H1 (cell line): ENCODE data around the gene IP6K3. TPM values are rescaled to one million over a fixed set of nuclear protein-coding genes. Genes with fewer than 3 reads are reported as not detected.

Source experiments
- CTCF ChIA-PET: fragments of 300-600 bp; sonication (Branson Sonifier 250); formaldehyde crosslinking; loops from one replicate; lab custom pipeline; 2021; ENCODE audit not compliant: partially characterized antibody; lab: Charles Lee
- POLR2A ChIA-PET: fragments of 300-600 bp; sonication (Branson Sonifier 250); formaldehyde crosslinking; loops from one replicate; lab custom pipeline; 2021; ENCODE audit warnings: inconsistent platforms; ENCODE audit not compliant: partially characterized antibody; lab: Charles Lee
- DNase-seq, 2 experiments: peaks; one replicate each; pipeline versions ENCODE4 v3.0.0 to v3.0.0-alpha.2; 2010 to 2022; ENCODE audit warnings: low spot score in 2 of 2, low read depth in 1 of 2, mixed read lengths in 1 of 2
- FAIRE-seq: peaks from 2 replicates; lab custom pipeline; 2011; peaks lifted over from hg19 to GRCh38; lab: Jason Lieb, UNC
- H2AFZ ChIP-seq: 2 replicates; pipeline ENCODE4 v1.8.1; 2012; ENCODE audit warnings: low read length, inconsistent platforms
- H2AK5ac ChIP-seq: 2 replicates; pipeline ENCODE4 v1.6.1; 2013; ENCODE audit warnings: low read depth, low read length
- H2BK120ac ChIP-seq: replicated peaks from 2 replicates; pipeline ENCODE3; 2013; ENCODE audit warnings: low read depth, low read length, inconsistent platforms
- H2BK12ac ChIP-seq: 2 replicates; pipeline ENCODE4 v1.6.1; 2013; ENCODE audit warnings: low read depth, low read length
- H2BK15ac ChIP-seq: 2 replicates; pipeline ENCODE4 v1.6.1; 2013; ENCODE audit warnings: low read length
- H2BK20ac ChIP-seq: 2 replicates; pipeline ENCODE4 v1.6.1; 2013; ENCODE audit warnings: low read length
- H2BK5ac ChIP-seq: 2 replicates; pipeline ENCODE4 v1.6.1; 2013; ENCODE audit warnings: low read depth, low read length
- H3K14ac ChIP-seq: 2 replicates; pipeline ENCODE4 v1.6.1; 2013; ENCODE audit warnings: inconsistent platforms; ENCODE audit not compliant: insufficient read length
- H3K18ac ChIP-seq: 2 replicates; pipeline ENCODE4 v1.6.1; 2013; ENCODE audit warnings: low read length; ENCODE audit errors: extremely low read depth
- H3K23ac ChIP-seq: 2 replicates; pipeline ENCODE4 v1.6.1; 2013; ENCODE audit warnings: inconsistent platforms; ENCODE audit not compliant: insufficient read length
- H3K23me2 ChIP-seq: 2 replicates; pipeline ENCODE4 v1.6.1; 2013; ENCODE audit warnings: low read depth, low read length
- H3K27ac ChIP-seq: 2 replicates; pipeline ENCODE4 v1.6.1; 2011; ENCODE audit warnings: low read depth, low read length, inconsistent platforms
- H3K27me3 ChIP-seq, 4 experiments: replicated peaks in 1 of 4; 1 replicate in 1 of 4; 2 replicates in 3 of 4; pipeline versions ENCODE4 v1.6.1 to v1.8.1; 2011 to 2013; ENCODE audit warnings: low read length in 3 of 4, mild to moderate bottlenecking in 3 of 4, inconsistent platforms in 2 of 4, mixed read lengths in 2 of 4, moderate library complexity in 1 of 4; ENCODE audit not compliant: control insufficient read depth in 3 of 4, insufficient read depth in 3 of 4; ENCODE audit errors: extremely low read depth in 1 of 4
- H3K36me3 ChIP-seq, 4 experiments: 2 replicates each; pipeline versions ENCODE4 v1.6.1 to v1.8.1; 2011 to 2013; ENCODE audit warnings: mild to moderate bottlenecking in 4 of 4, low read length in 3 of 4, moderate library complexity in 2 of 4, control low read depth in 1 of 4, inconsistent platforms in 1 of 4; ENCODE audit not compliant: insufficient read depth in 4 of 4, control insufficient read depth in 2 of 4
- H3K4ac ChIP-seq: replicated peaks from 2 replicates; pipeline ENCODE3; 2013; ENCODE audit warnings: low read length, low read depth, mixed read lengths, inconsistent platforms; ENCODE audit not compliant: insufficient read length
- H3K4me1 ChIP-seq, 4 experiments: replicated peaks in 1 of 4; 1 replicate in 1 of 4; 2 replicates in 3 of 4; pipeline versions ENCODE4 v1.6.1 to v1.8.1; 2011 to 2013; ENCODE audit warnings: low read length in 3 of 4, inconsistent platforms in 2 of 4, mixed read lengths in 1 of 4; ENCODE audit not compliant: insufficient read depth in 4 of 4, control insufficient read depth in 3 of 4
- H3K4me2 ChIP-seq, 2 experiments: 2 replicates each; pipeline versions ENCODE4 v1.6.1 to v1.8.1; 2011 to 2013; ENCODE audit warnings: low read depth in 2 of 2, low read length in 2 of 2, control low read depth in 1 of 2, inconsistent platforms in 1 of 2, mild to moderate bottlenecking in 1 of 2; ENCODE audit not compliant: insufficient read depth in 1 of 2
- H3K4me3 ChIP-seq, 4 experiments: fragments of 200-600, 300-600 bp in 1 of 4; sonication (generic), shearing (Covaris generic), sonication (Bioruptor Twin) in 1 of 4; 2 replicates each; pipeline versions ENCODE4 v1.5.1 to v1.8.1; 2011 to 2016; ENCODE audit warnings: low read length in 4 of 4, low read depth in 3 of 4, control low read depth in 2 of 4, inconsistent platforms in 2 of 4, mild to moderate bottlenecking in 2 of 4, mixed read lengths in 1 of 4, moderate library complexity in 1 of 4; ENCODE audit not compliant: insufficient read depth in 2 of 4; ENCODE audit errors: extremely low read depth in 1 of 4
- H3K56ac ChIP-seq: replicated peaks from 2 replicates; pipeline ENCODE3; 2013; ENCODE audit warnings: low read depth, mild to moderate bottlenecking, mixed read lengths, low read length, inconsistent platforms; ENCODE audit not compliant: insufficient read length
- H3K79me1 ChIP-seq: 2 replicates; pipeline ENCODE4 v1.6.1; 2013; ENCODE audit warnings: low read depth, low read length, control low read depth
- H3K79me2 ChIP-seq, 2 experiments: 2 replicates each; pipeline versions ENCODE4 v1.6.1 to v1.8.1; 2012 to 2013; ENCODE audit warnings: low read length in 2 of 2, mild to moderate bottlenecking in 2 of 2, inconsistent platforms in 1 of 2; ENCODE audit not compliant: insufficient read depth in 2 of 2, control insufficient read depth in 1 of 2
- H3K9ac ChIP-seq, 4 experiments: replicated peaks in 1 of 4; 1 replicate in 1 of 4; 2 replicates in 3 of 4; pipeline versions ENCODE4 v1.6.1 to v1.8.1; 2011 to 2013; ENCODE audit warnings: low read depth in 3 of 4, low read length in 3 of 4, control low read depth in 2 of 4, mild to moderate bottlenecking in 2 of 4, moderate library complexity in 2 of 4, inconsistent platforms in 1 of 4; ENCODE audit errors: extremely low read depth in 1 of 4
- H3K9me3 ChIP-seq, 2 experiments: 2 replicates each; pipeline versions ENCODE4 v1.6.1 to v1.8.1; 2012 to 2013; ENCODE audit warnings: mild to moderate bottlenecking in 2 of 2, moderate library complexity in 2 of 2, control low read depth in 1 of 2, inconsistent platforms in 1 of 2, low read depth in 1 of 2, low read length in 1 of 2, mixed read lengths in 1 of 2; ENCODE audit not compliant: insufficient read depth in 2 of 2
- H4K20me1 ChIP-seq, 2 experiments: replicated peaks in 1 of 2; 2 replicates each; pipeline versions ENCODE3 to v1.8.1; 2011 to 2013; ENCODE audit warnings: inconsistent platforms in 2 of 2, low read length in 2 of 2, mild to moderate bottlenecking in 1 of 2; ENCODE audit not compliant: insufficient read depth in 2 of 2, control insufficient read depth in 1 of 2
- H4K5ac ChIP-seq: 2 replicates; pipeline ENCODE4 v1.6.1; 2013; ENCODE audit warnings: low read length, low read depth, mixed read lengths, inconsistent platforms; ENCODE audit not compliant: insufficient read length
- H4K8ac ChIP-seq: 2 replicates; pipeline ENCODE4 v1.8.0; 2013; ENCODE audit warnings: mild to moderate bottlenecking, moderate library complexity, low read length, inconsistent platforms; ENCODE audit not compliant: insufficient read depth; ENCODE audit errors: extremely low read depth
- H4K91ac ChIP-seq: replicated peaks from 2 replicates; pipeline ENCODE3; 2013; ENCODE audit warnings: low read length, mixed read lengths, inconsistent platforms; ENCODE audit not compliant: insufficient read length
- CEBPB ChIP-seq: IDR thresholded peaks from 2 replicates; pipeline ENCODE4 v1.6.1; 2012; ENCODE audit warnings: low read depth, low read length
- CTCF ChIP-seq, 3 experiments: IDR thresholded peaks; 1 replicate in 2 of 3; 2 replicates in 1 of 3; pipeline versions ENCODE4 v1.5.1 to v1.6.1; 2011; ENCODE audit warnings: low read length in 3 of 3, mild to moderate bottlenecking in 3 of 3, inconsistent platforms in 2 of 3, low read depth in 1 of 3, moderate library complexity in 1 of 3; ENCODE audit not compliant: insufficient read depth in 1 of 3; ENCODE audit errors: control extremely low read depth in 1 of 3
- GTF2F1 ChIP-seq: IDR thresholded peaks from 2 replicates; pipeline ENCODE4 v1.6.1; 2012; ENCODE audit warnings: low read depth, low read length, improper control_type of control experiment, borderline replicate concordance
- MAX ChIP-seq: IDR thresholded peaks from 2 replicates; pipeline ENCODE4 v1.6.1; 2012; ENCODE audit warnings: inconsistent platforms
- NANOG ChIP-seq: IDR thresholded peaks from 2 replicates; pipeline ENCODE4 v1.6.1; 2011; ENCODE audit warnings: low read length, low read depth, mild to moderate bottlenecking, inconsistent platforms; ENCODE audit not compliant: insufficient read depth, poor library complexity, severe bottlenecking
- POLR2A ChIP-seq, 2 experiments: IDR thresholded peaks; 1 replicate in 1 of 2; 2 replicates in 1 of 2; pipeline ENCODE4 v1.6.1; 2011; ENCODE audit warnings: low read depth in 2 of 2, low read length in 2 of 2, mild to moderate bottlenecking in 2 of 2; ENCODE audit errors: control extremely low read depth in 1 of 2
- SIN3A ChIP-seq, 2 experiments: IDR thresholded peaks in 1 of 2; conservative IDR thresholded peaks in 1 of 2; 2 replicates each; pipeline ENCODE4 v1.6.1; 2011 to 2012; ENCODE audit warnings: low read length in 2 of 2, improper control_type of control experiment in 1 of 2, low read depth in 1 of 2, mild to moderate bottlenecking in 1 of 2
- SRF ChIP-seq: IDR thresholded peaks from 2 replicates; pipeline ENCODE4 v1.6.1; 2011; ENCODE audit warnings: mild to moderate bottlenecking, low read depth, low read length, moderate library complexity
- SUZ12 ChIP-seq: fragments of 200-600 bp; sonication (generic); IDR thresholded peaks from 2 replicates; pipeline ENCODE4 v1.6.1; 2012; ENCODE audit warnings: mild to moderate bottlenecking, inconsistent platforms, low read length, moderate library complexity, mixed read lengths
- WGBS, 2 experiments: shearing (Covaris generic) in 1 of 2; methylation state at CpG; one replicate each; pipeline versions ENCODE4 v1.1.6 to v1.1.7; 2013 to 2015; ENCODE audit warnings: low lambda C conversion rate in 2 of 2, mixed read lengths in 2 of 2, inconsistent platforms in 1 of 2, low coverage in 1 of 2, missing lambda C conversion rate in 1 of 2; ENCODE audit not compliant: insufficient replicate concordance in 2 of 2, insufficient coverage in 1 of 2, insufficient read length in 1 of 2; ENCODE audit errors: extremely low coverage in 1 of 2, missing lambda C conversion rate in 1 of 2; 5-methylcytosine and 5-hydroxymethylcytosine counted together
- polyA plus RNA-seq, 7 experiments: library from polyadenylated mRNA; depleted of rRNA in 3 of 7; stranded (reverse) in 5 of 7; unstranded in 2 of 7; fragments of >200 nt in 5 of 7; fragments of 200-250 nt in 2 of 7; gene quantifications; 1 replicate in 5 of 7; 2 replicates in 1 of 7; 4 replicates in 1 of 7; pipeline versions ENCODE4 v1.2.1 to v1.2.3, GENCODE V29; 2011 to 2013; ENCODE audit warnings: missing spikeins in 2 of 7, mixed read lengths in 2 of 7
- total RNA-seq: library from RNA; stranded (reverse); fragmentation: NEBNext Ultra II Directional; extraction: Animal tissue kit (Norgen Biotek cat#: 25700); gene quantifications from 2 replicates; pipeline ENCODE4 v1.2.1, GENCODE V29; 2021

Gene IP6K3
- total and polyA plus RNA-seq, 2 of the 8 experiments (the other 6 are each of a cell fraction or from before 2014, with no cell fraction given): 0.22 to 0.73 TPM

- Histone ChIP-seq H2BK15ac (no peak overlapping the region), H2AFZ (no peak overlapping the region), H3K18ac (no peak overlapping the region), H3K14ac (no peak overlapping the region), H3K4ac (no peak overlapping the region), H3K4me1 (peaks cover 0 to 5% (median 0%) of the 10 kb centered on the region in 4 experiments; a peak in 2 of 7 replicates), H3K23me2 (no peaks in the 10 kb centered on the region), H3K9me3 (no peaks in the 10 kb centered on the region), H4K20me1 (peaks cover 14 to 15% of the 10 kb centered on the region in 2 experiments), H2BK12ac (no peak overlapping the region), H2BK20ac (no peak overlapping the region), H3K27me3 (no peaks in the 10 kb centered on the region), H3K56ac (no peak overlapping the region), H3K9ac (no peak overlapping the region), H3K36me3 (peaks cover 19 to 50% (median 25%) of the 10 kb centered on the region in 4 experiments), H4K5ac (no peak overlapping the region), H2BK120ac (no peak overlapping the region), H4K8ac (no peak overlapping the region), H2BK5ac (no peak overlapping the region), H3K79me2 (no peaks in the 10 kb centered on the region), H2AK5ac (no peak overlapping the region), H3K23ac (no peak overlapping the region), H3K79me1 (peaks cover 5% of the 10 kb centered on the region), H3K4me3 (no peak overlapping the region), H3K27ac (no peak overlapping the region), H3K4me2 (no peak overlapping the region), H4K91ac (no peak overlapping the region)
- DNase-seq (peak; percentile 63 to 84), FAIRE-seq (peak; percentile 55)
- ChIA-PET POLR2A (interaction anchor here (0.7 to 3.6 kb wide), 6 partner anchors 8 to 125 kb away, joined by 3 to 31 read pairs (median 4); partner anchors contain the start of gene UQCC2), CTCF (interaction anchor here (0.6 to 4.1 kb wide), 47 partner anchors 9 to 1777 kb away, joined by 3 to 47 read pairs (median 4); partner anchors contain the start of genes BAK1, ITPR3 and UQCC2)
- 43% methylated on average over 10 of the region's 10 CpGs; no CpG with 5 or more reads in 1 of the 2 experiments for WGBS, 2 experiments
- no peak for TF ChIP-seq GTF2F1
- TF ChIP-seq CTCF (IDR thresholded peaks at IDR 0.05; ENCODE audit: control extremely low read depth in 1 of 3, insufficient read depth in 1 of 3, low read depth in 1 of 3, low read length in 3 of 3): peak in 2 of 3 experiments; percentile 92 to 98; a peak in 3 of 4 replicates
- no peak for TF ChIP-seq SIN3A (conservative IDR thresholded peaks at IDR 0.05 in 1 of 2, IDR thresholded peaks at IDR 0.05 in 1 of 2; ENCODE audit: low read depth in 1 of 2, low read length in 2 of 2)
- no peak for TF ChIP-seq POLR2A (IDR thresholded peaks at IDR 0.05; ENCODE audit: control extremely low read depth in 1 of 2, low read depth in 2 of 2, low read length in 2 of 2)
- no peak for TF ChIP-seq SRF
- no peak for TF ChIP-seq NANOG
- TF ChIP-seq SUZ12: no peak
- no peak for TF ChIP-seq CEBPB
- TF ChIP-seq MAX: 0 out of 2 replicates have a peak, but pooled peaks have one; percentile 17
Observed at GRCh38 chr6:33700391-33701050, 46.2 kb downstream of the IP6K3 start.
